Measurements from ENCODE around the gene MSX1.

The MSX1 gene

GRCh38 chr4:4871242-4871572 lies 11.7 kb downstream of the MSX1 start:
- no peak for DNase-seq

- no peak for DNase-seq
These were observed 12.3 kb downstream of the MSX1 start for GRCh38 chr4:4871573-4872313.

GRCh38 chr4:4872314-4872903 lies 12.9 kb downstream of the MSX1 start:
- no peak for DNase-seq

- DNase-seq, result no peak
These were observed 13.7 kb downstream of the MSX1 start for GRCh38 chr4:4873203-4873602.

- DNase-seq, result no peak
These were observed 14.8 kb downstream of the MSX1 start for GRCh38 chr4:4874254-4874653.

- DNase-seq, result no peak
These were observed 15.7 kb downstream of the MSX1 start for GRCh38 chr4:4875147-4875546.

GRCh38 chr4:4875611-4876010 lies 16.1 kb downstream of the MSX1 start:
- no peak for DNase-seq

GRCh38 chr4:4876945-4877661 lies 17.6 kb downstream of the MSX1 start:
- no peak for DNase-seq

GRCh38 chr4:4880492-4880891 lies 21.0 kb downstream of the MSX1 start:
- no peak for DNase-seq

GRCh38 chr4:4881432-4881831 lies 22.0 kb downstream of the MSX1 start:
- DNase-seq, result no peak

- DNase-seq, result no peak
These were observed 25.1 kb downstream of the MSX1 start for GRCh38 chr4:4884611-4885010.

- DNase-seq, result no peak
These were observed 28.0 kb downstream of the MSX1 start for GRCh38 chr4:4887426-4887825.

- DNase-seq, result no peak
These were observed 29.2 kb downstream of the MSX1 start for GRCh38 chr4:4888695-4889094.

- DNase-seq, result no peak
These were observed 30.3 kb downstream of the MSX1 start for GRCh38 chr4:4889781-4890180.

- DNase-seq, result no peak
These were observed 31.2 kb downstream of the MSX1 start for GRCh38 chr4:4890574-4891255.

GRCh38 chr4:4893721-4894120 lies 34.3 kb downstream of the MSX1 start:
- no peak for DNase-seq

- DNase-seq, result no peak
These were observed 39.9 kb downstream of the MSX1 start for GRCh38 chr4:4899202-4899925.

GRCh38 chr4:4901877-4902276 lies 42.4 kb downstream of the MSX1 start:
- no peak for DNase-seq

GRCh38 chr4:4912155-4912554 lies 52.7 kb downstream of the MSX1 start:
- DNase-seq, result no peak

GRCh38 chr4:4913147-4913561 lies 53.7 kb downstream of the MSX1 start:
- no peak for DNase-seq

All from CD4-positive, alpha-beta T cell treated with Interleukin-4 for 1 hour (primary cell).